Astrocyte (in vitro differentiated cells and primary cell): ENCODE data around the gene KLRC4. TPM values are rescaled to one million over a fixed set of nuclear protein-coding genes. Genes with fewer than 3 reads are reported as not detected.
"Not testable (repeated sequence)": the region's sequence is repeated elsewhere in the genome, so short reads cannot be mapped to it uniquely, and the experiment has no call there.

Experiments used
- DNase-seq: peaks from one replicate; pipeline ENCODE4 v3.0.0-alpha.2; 2010; ENCODE audit warnings: low read depth
- FAIRE-seq: peaks from 2 replicates; lab custom pipeline; 2011; peaks lifted over from hg19 to GRCh38; lab: Jason Lieb, UNC
- H2AFZ ChIP-seq: 2 replicates; pipeline ENCODE4 v1.6.0; 2012; ENCODE audit warnings: low read depth, low read length, inconsistent platforms
- H3K27ac ChIP-seq: 2 replicates; pipeline ENCODE4 v1.5.1; 2011; ENCODE audit warnings: low read depth, low read length, inconsistent platforms
- H3K27me3 ChIP-seq: 2 replicates; pipeline ENCODE4 v1.6.0; 2011; ENCODE audit warnings: low read length, inconsistent platforms; ENCODE audit not compliant: insufficient read depth
- H3K36me3 ChIP-seq: 2 replicates; pipeline ENCODE4 v1.5.1; 2011; ENCODE audit warnings: low read length, inconsistent platforms; ENCODE audit not compliant: insufficient read depth
- H3K4me1 ChIP-seq: 2 replicates; pipeline ENCODE4 v1.5.1; 2011; ENCODE audit warnings: low read length, inconsistent platforms; ENCODE audit not compliant: insufficient read depth
- H3K4me2 ChIP-seq: 2 replicates; pipeline ENCODE4 v1.6.0; 2012; ENCODE audit warnings: low read length, inconsistent platforms
- H3K4me3 ChIP-seq: 2 replicates; pipeline ENCODE4 v1.5.1; 2011; ENCODE audit warnings: low read depth, mild to moderate bottlenecking, low read length, inconsistent platforms; ENCODE audit not compliant: insufficient read depth
- H3K79me2 ChIP-seq: 2 replicates; pipeline ENCODE4 v1.6.0; 2012; ENCODE audit warnings: mild to moderate bottlenecking, low read length, inconsistent platforms; ENCODE audit not compliant: insufficient read depth
- H3K9ac ChIP-seq: 2 replicates; pipeline ENCODE4 v1.6.0; 2012; ENCODE audit warnings: mild to moderate bottlenecking, low read length, inconsistent platforms
- H3K9me3 ChIP-seq: 2 replicates; pipeline ENCODE4 v1.5.1; 2012; ENCODE audit warnings: low read depth, mild to moderate bottlenecking, low read length, inconsistent platforms; ENCODE audit not compliant: insufficient read depth
- H4K20me1 ChIP-seq: 2 replicates; pipeline ENCODE4 v1.6.0; 2012; ENCODE audit warnings: low read length, inconsistent platforms; ENCODE audit not compliant: insufficient read depth
- H3K27ac Mint-ChIP-seq: one replicate; pipeline ENCODE4 v1.8.0; 2021; ENCODE audit warnings: mild to moderate bottlenecking, mixed read lengths; ENCODE audit not compliant: unreplicated experiment
- H3K27me3 Mint-ChIP-seq: one replicate; pipeline ENCODE4 v1.8.0; 2021; ENCODE audit warnings: low read depth, mixed read lengths; ENCODE audit not compliant: unreplicated experiment
- H3K36me3 Mint-ChIP-seq: one replicate; pipeline ENCODE4 v1.8.0; 2021; ENCODE audit warnings: low read depth, mixed read lengths; ENCODE audit not compliant: unreplicated experiment
- H3K4me1 Mint-ChIP-seq: one replicate; pipeline ENCODE4 v1.8.0; 2021; ENCODE audit warnings: low read depth, mixed read lengths; ENCODE audit not compliant: unreplicated experiment
- H3K4me3 Mint-ChIP-seq: one replicate; pipeline ENCODE4 v1.8.0; 2021; ENCODE audit warnings: mild to moderate bottlenecking, moderate library complexity, mixed read lengths; ENCODE audit not compliant: unreplicated experiment
- H3K9me3 Mint-ChIP-seq: one replicate; pipeline ENCODE4 v1.8.0; 2021; ENCODE audit warnings: mild to moderate bottlenecking, mixed read lengths; ENCODE audit not compliant: unreplicated experiment
- EZH2 ChIP-seq: IDR thresholded peaks from 2 replicates; pipeline ENCODE4 v1.6.1; 2012; ENCODE audit warnings: mild to moderate bottlenecking, low read length, inconsistent platforms; ENCODE audit not compliant: insufficient read depth
- total RNA-seq: library from RNA; stranded (reverse); gene quantifications from 2 replicates; pipeline ENCODE4 v1.2.1, GENCODE V29; 2021
- TF ChIP-seq, protein P1 (sequence below): IDR thresholded peaks from 2 replicates; pipeline ENCODE4 v1.5.1; 2011; ENCODE audit warnings: low read depth, mild to moderate bottlenecking, inconsistent platforms, low read length, moderate library complexity; ENCODE audit not compliant: insufficient read depth

The KLRC4 gene
- total RNA-seq, 1 donor from 2014 or later = 0.70 TPM

GRCh38 chr12:10395390-10395998 is 14.1 kb downstream of the KLRC4 start:
- H3K27me3 Mint-ChIP-seq = no peaks in the 10 kb centered on the region
- DNase-seq = peak; percentile 52
- FAIRE-seq = no peak
- no peak overlapping the region for H3K4me3 Mint-ChIP-seq
- H3K4me2 ChIP-seq = peak overlapping the region; percentile 52
- H3K27me3 ChIP-seq = no peaks in the 10 kb centered on the region
- H3K4me3 ChIP-seq = no peak overlapping the region
- no peak overlapping the region for H3K27ac ChIP-seq
- H3K79me2 ChIP-seq = no peaks in the 10 kb centered on the region
- H4K20me1 ChIP-seq = no peaks in the 10 kb centered on the region
- no peaks in the 10 kb centered on the region for H3K9me3 ChIP-seq
- no peak for TF ChIP-seq EZH2
- TF ChIP-seq, protein P1, sequence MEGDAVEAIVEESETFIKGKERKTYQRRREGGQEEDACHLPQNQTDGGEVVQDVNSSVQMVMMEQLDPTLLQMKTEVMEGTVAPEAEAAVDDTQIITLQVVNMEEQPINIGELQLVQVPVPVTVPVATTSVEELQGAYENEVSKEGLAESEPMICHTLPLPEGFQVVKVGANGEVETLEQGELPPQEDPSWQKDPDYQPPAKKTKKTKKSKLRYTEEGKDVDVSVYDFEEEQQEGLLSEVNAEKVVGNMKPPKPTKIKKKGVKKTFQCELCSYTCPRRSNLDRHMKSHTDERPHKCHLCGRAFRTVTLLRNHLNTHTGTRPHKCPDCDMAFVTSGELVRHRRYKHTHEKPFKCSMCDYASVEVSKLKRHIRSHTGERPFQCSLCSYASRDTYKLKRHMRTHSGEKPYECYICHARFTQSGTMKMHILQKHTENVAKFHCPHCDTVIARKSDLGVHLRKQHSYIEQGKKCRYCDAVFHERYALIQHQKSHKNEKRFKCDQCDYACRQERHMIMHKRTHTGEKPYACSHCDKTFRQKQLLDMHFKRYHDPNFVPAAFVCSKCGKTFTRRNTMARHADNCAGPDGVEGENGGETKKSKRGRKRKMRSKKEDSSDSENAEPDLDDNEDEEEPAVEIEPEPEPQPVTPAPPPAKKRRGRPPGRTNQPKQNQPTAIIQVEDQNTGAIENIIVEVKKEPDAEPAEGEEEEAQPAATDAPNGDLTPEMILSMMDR = no peak
- no peak overlapping the region for H2AFZ ChIP-seq
- H3K4me1 ChIP-seq = peaks cover 5% of the 10 kb centered on the region
- H3K9me3 Mint-ChIP-seq = no peaks in the 10 kb centered on the region
- no peaks in the 10 kb centered on the region for H3K36me3 ChIP-seq
- no peaks in the 10 kb centered on the region for H3K36me3 Mint-ChIP-seq
- peaks cover 17% of the 10 kb centered on the region for H3K4me1 Mint-ChIP-seq
- no peak overlapping the region for H3K9ac ChIP-seq
- no peak overlapping the region for H3K27ac Mint-ChIP-seq

- not testable (repeated sequence) for H3K36me3 Mint-ChIP-seq, H3K4me3 Mint-ChIP-seq, H3K9ac ChIP-seq, H3K27me3 ChIP-seq, FAIRE-seq, H2AFZ ChIP-seq, H3K4me3 ChIP-seq, H3K79me2 ChIP-seq, H3K36me3 ChIP-seq, H4K20me1 ChIP-seq, H3K27ac Mint-ChIP-seq, H3K27ac ChIP-seq, H3K27me3 Mint-ChIP-seq, H3K9me3 Mint-ChIP-seq, DNase-seq, H3K9me3 ChIP-seq, H3K4me2 ChIP-seq, H3K4me1 ChIP-seq
- peaks cover 17% of the 10 kb centered on the region for H3K4me1 Mint-ChIP-seq
Observed at GRCh38 chr12:10394531-10395152, 14.9 kb downstream of the KLRC4 start.

DNA sequence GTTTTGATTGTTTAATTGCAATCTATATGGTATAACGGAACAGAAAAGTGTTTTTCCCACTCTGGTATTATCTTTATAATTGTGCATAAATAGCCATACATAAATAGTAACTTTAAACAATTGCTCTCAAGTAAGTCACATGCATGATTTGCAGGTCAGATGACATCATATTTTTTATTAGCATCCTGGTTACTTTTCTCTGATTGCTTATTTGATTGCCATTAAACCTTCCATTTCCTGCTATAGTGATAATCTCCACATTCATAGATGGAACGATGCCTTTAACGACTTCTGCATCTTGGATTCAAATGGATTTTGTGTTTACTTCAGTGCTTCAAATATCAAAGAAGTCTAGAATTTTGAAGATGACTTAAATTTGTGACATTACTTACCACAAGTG is 16.3 kb downstream of the KLRC4 start:
- H2AFZ ChIP-seq = no peak overlapping the region
- DNase-seq = no peak
- peaks cover 17% of the 10 kb centered on the region for H3K4me1 Mint-ChIP-seq
- H3K4me3 Mint-ChIP-seq = no peak overlapping the region
- H3K4me2 ChIP-seq = no peak overlapping the region
- H3K27me3 ChIP-seq = no peaks in the 10 kb centered on the region
- peaks cover 5% of the 10 kb centered on the region for H3K4me1 ChIP-seq
- H3K4me3 ChIP-seq = no peak overlapping the region
- no peaks in the 10 kb centered on the region for H3K9me3 ChIP-seq
- H3K9me3 Mint-ChIP-seq = no peaks in the 10 kb centered on the region
- no peaks in the 10 kb centered on the region for H4K20me1 ChIP-seq
- no peak overlapping the region for H3K27ac ChIP-seq
- no peaks in the 10 kb centered on the region for H3K36me3 Mint-ChIP-seq
- no peak for FAIRE-seq
- no peaks in the 10 kb centered on the region for H3K36me3 ChIP-seq
- H3K9ac ChIP-seq = no peak overlapping the region
- no peak overlapping the region for H3K27ac Mint-ChIP-seq
- H3K27me3 Mint-ChIP-seq = no peaks in the 10 kb centered on the region
- no peaks in the 10 kb centered on the region for H3K79me2 ChIP-seq
- no peak for TF ChIP-seq EZH2
- TF ChIP-seq, protein P1 = no peak
